HG02870 (cell line): ENCODE results near the gene ZNF385B.

Experiments used
- ATAC-seq: cut with Tn5 transposase; IDR thresholded peaks from one replicate; pipeline ENCODE4 v1.9.1; 2021; ENCODE audit warnings: mild to moderate bottlenecking, moderate library complexity; ENCODE audit not compliant: unreplicated experiment

Gene ZNF385B

GRCh38 chr2:179686718-179687342 is 174.6 kb downstream of the ZNF385B start:
- ATAC-seq = no peak

- no peak for ATAC-seq
Observed at GRCh38 chr2:179686069-179686468, 175.3 kb downstream of the ZNF385B start.

GRCh38 chr2:179685146-179685545 is 176.3 kb downstream of the ZNF385B start:
- ATAC-seq = no peak

GRCh38 chr2:179682756-179683155 is 178.7 kb downstream of the ZNF385B start:
- ATAC-seq = no peak

GRCh38 chr2:179677746-179678505 is 183.5 kb downstream of the ZNF385B start:
- no peak for ATAC-seq

- ATAC-seq = no peak
Observed at GRCh38 chr2:179677077-179677688, 184.2 kb downstream of the ZNF385B start.

- no peak for ATAC-seq
Observed at GRCh38 chr2:179675435-179675834, 186.0 kb downstream of the ZNF385B start.

- ATAC-seq = no peak
Observed at GRCh38 chr2:179671043-179671981, 190.1 kb downstream of the ZNF385B start.

- ATAC-seq = no peak
Observed at GRCh38 chr2:179669196-179669595, 192.2 kb downstream of the ZNF385B start.

GRCh38 chr2:179664972-179665812 is 196.2 kb downstream of the ZNF385B start:
- no peak for ATAC-seq

GRCh38 chr2:179661986-179662385 is 199.4 kb downstream of the ZNF385B start:
- no peak for ATAC-seq

- no peak for ATAC-seq
Observed at GRCh38 chr2:179657068-179657595, 204.3 kb downstream of the ZNF385B start.

GRCh38 chr2:179655627-179656026 is 205.8 kb downstream of the ZNF385B start:
- ATAC-seq = no peak

GRCh38 chr2:179654806-179655205 is 206.6 kb downstream of the ZNF385B start:
- ATAC-seq = no peak

- ATAC-seq = no peak
Observed at GRCh38 chr2:179652296-179652695, 209.1 kb downstream of the ZNF385B start.

GRCh38 chr2:179650420-179650819 is 211.0 kb downstream of the ZNF385B start:
- ATAC-seq = no peak

GRCh38 chr2:179646862-179647587 is 214.4 kb downstream of the ZNF385B start:
- ATAC-seq = no peak

- ATAC-seq = no peak
Observed at GRCh38 chr2:179646173-179646769, 215.1 kb downstream of the ZNF385B start.

- no peak for ATAC-seq
Observed at GRCh38 chr2:179645047-179645446, 216.4 kb downstream of the ZNF385B start.
